Effector CD8-positive, alpha-beta T cell (primary cell): Measurements from ENCODE around the gene DDT.
"Not testable (repeated sequence)": the region's sequence is repeated elsewhere in the genome, so short reads cannot be mapped to it uniquely, and the experiment has no call there.

ENCODE experiments used
- DNase-seq: peaks from one replicate; lab custom pipeline; 2025; lab: John Stamatoyannopoulos, UW

Gene DDT

GRCh38 chr22:23952794-23953405 is 21.3 kb downstream of the DDT start:
- not testable (repeated sequence) for DNase-seq

GRCh38 chr22:23951383-23951782 is 22.9 kb downstream of the DDT start:
- DNase-seq: not testable (repeated sequence)

- not testable (repeated sequence) for DNase-seq
Observed at GRCh38 chr22:23949764-23950163, 24.5 kb downstream of the DDT start.

- not testable (repeated sequence) for DNase-seq
Observed at GRCh38 chr22:23947391-23947790, 26.9 kb downstream of the DDT start.

GRCh38 chr22:23940166-23940565 is 34.1 kb downstream of the DDT start:
- not testable (repeated sequence) for DNase-seq

GRCh38 chr22:23939017-23939357 is 35.3 kb downstream of the DDT start:
- no peak for DNase-seq

- no peak for DNase-seq
Observed at GRCh38 chr22:23938328-23939016, 35.8 kb downstream of the DDT start.

GRCh38 chr22:23926561-23926960 is 47.7 kb downstream of the DDT start:
- DNase-seq: no peak

- no peak for DNase-seq
Observed at GRCh38 chr22:23925020-23925606, 49.1 kb downstream of the DDT start.

GRCh38 chr22:23922921-23923320 is 51.3 kb downstream of the DDT start:
- no peak for DNase-seq

- not testable (repeated sequence) for DNase-seq
Observed at GRCh38 chr22:23921586-23922201, 52.5 kb downstream of the DDT start.
